ENCODE data around the gene CCL19. TPM values are rescaled to one million over a fixed set of nuclear protein-coding genes. Genes with fewer than 3 reads are reported as not detected.

CCL19 gene
- total and polyA plus RNA-seq, 2 experiments from 2014 or later: not detected

GRCh38 chr9:34684145-34684544 is 6.9 kb downstream of the CCL19 start (continued):
- TF ChIP-seq CTCF (conservative IDR thresholded peaks at IDR 0.05; ENCODE audit: low read depth in 2 of 2) (no peak), JUNB (IDR thresholded peaks at IDR 0.05; ENCODE audit: unreplicated experiment) (no peak), ZNF331 (CRISPR knock-in tag; IDR thresholded peaks at IDR 0.05; ENCODE audit: low read depth) (no peak), CREB1 (CRISPR knock-in tag; IDR thresholded peaks at IDR 0.05; ENCODE audit: low read depth) (no peak), REST (IDR thresholded peaks at IDR 0.05; ENCODE audit: unreplicated experiment) (no peak), EZH2phosphoT487 (IDR thresholded peaks at IDR 0.05; ENCODE audit: unreplicated experiment) (no peak)

GRCh38 chr9:34675869-34676268 is 15.2 kb downstream of the CCL19 start:
- no peaks in the 10 kb centered on the region for H4K20me1 ChIP-seq (replicated peaks; ENCODE audit: insufficient read depth)
- no peak for ATAC-seq
- no peak overlapping the region for H2AFZ ChIP-seq
- H3K4me1 ChIP-seq (ENCODE audit: insufficient read depth): no peaks in the 10 kb centered on the region
- H3K4me1 Mint-ChIP-seq: peaks cover 3% of the 10 kb centered on the region; the same call in 2 of the 3 replicates
- H3K9me2 ChIP-seq (ENCODE audit: insufficient read depth): no peaks in the 10 kb centered on the region
- no peak overlapping the region for H3K4me3 ChIP-seq
- no peak for DNase-seq (ENCODE audit: low spot score)
- no peaks in the 10 kb centered on the region for H3K27me3 ChIP-seq (ENCODE audit: insufficient read depth)
- no peaks in the 10 kb centered on the region for H3F3A ChIP-seq (replicated peaks; ENCODE audit: low read depth)
- H3K27ac ChIP-seq (ENCODE audit: low read depth): no peak overlapping the region
- no peaks in the 10 kb centered on the region for H3K36me3 ChIP-seq (ENCODE audit: insufficient read depth)
- H3K4me2 ChIP-seq: no peak overlapping the region
- no peak overlapping the region for H3K4me3 Mint-ChIP-seq
- H3K27ac Mint-ChIP-seq: no peak overlapping the region
- peaks cover 12% of the 10 kb centered on the region for H3K27me3 Mint-ChIP-seq (ENCODE audit: insufficient read depth, low read depth, poor library complexity)
- H3K79me2 ChIP-seq (replicated peaks; ENCODE audit: insufficient read depth): no peaks in the 10 kb centered on the region
- no peaks in the 10 kb centered on the region; the same call in 1 of the 3 replicates for H3K36me3 Mint-ChIP-seq (ENCODE audit: low read depth)
- no peaks in the 10 kb centered on the region for H3K9me3 Mint-ChIP-seq
- no peak for TF ChIP-seq REST (IDR thresholded peaks at IDR 0.05; ENCODE audit: unreplicated experiment)
- no peak for TF ChIP-seq ETS1 (IDR thresholded peaks at IDR 0.05)
- TF ChIP-seq ZNF462 (CRISPR knock-in tag; IDR thresholded peaks at IDR 0.05): no peak
- no peak for TF ChIP-seq POLR2AphosphoS5 (IDR thresholded peaks at IDR 0.05; ENCODE audit: low read depth)

Measured in GM23338 (cell line).